GM12878 (cell line): ENCODE data around the gene MORC4. TPM values are rescaled to one million over a fixed set of nuclear protein-coding genes. Genes with fewer than 3 reads are reported as not detected.

Experiments
- ATAC-seq: fragments of 200-7000 bp; cut with Tn5 transposase; 3 replicates; pipeline ENCODE4 v1.9.1; 2020; ENCODE audit warnings: mild to moderate bottlenecking, moderate library complexity
- BruUV-seq: library from RNA; stranded (reverse); fragments of 400-500 nt; replicated peaks from 2 replicates; lab custom pipeline; 2021; lab: Mats Ljungman, UMichigan
- CTCF ChIA-PET: fragments of 300-600 bp; sonication (Branson Sonifier 250); formaldehyde crosslinking; extraction: SDS; loops from one replicate; lab custom pipeline; 2021; ENCODE audit warnings: inconsistent platforms; lab: Yijun Ruan, JAX
- POLR2A ChIA-PET: fragments of 350-600 bp; formaldehyde crosslinking; extraction: SDS; loops from one replicate; lab custom pipeline; 2021; ENCODE audit warnings: inconsistent platforms; lab: Charles Lee
- RAD21 ChIA-PET: fragments of 300-600 bp; sonication (Branson Sonifier 250); formaldehyde crosslinking; loops from one replicate; lab custom pipeline; 2023; ENCODE audit warnings: antibody characterized with exemption; ENCODE audit not compliant: unreplicated experiment; lab: Charles Lee
- SMC1A ChIA-PET: fragments of 300-600 bp; sonication (Branson Sonifier 250); formaldehyde crosslinking; loops from one replicate; lab custom pipeline; 2023; ENCODE audit not compliant: unreplicated experiment, uncharacterized antibody; lab: Charles Lee
- DNase-seq: peaks from one replicate; pipeline ENCODE4 v3.0.0-alpha.2; 2011; ENCODE audit warnings: low read depth, low spot score
- FAIRE-seq: peaks from 3 replicates; lab custom pipeline; 2011; peaks lifted over from hg19 to GRCh38; lab: Jason Lieb, UNC
- H2AFZ ChIP-seq: 2 replicates; pipeline ENCODE4 v1.6.0; 2011; ENCODE audit warnings: low read depth, low read length, control low read depth; ENCODE audit not compliant: control insufficient read depth
- H3K27ac ChIP-seq: 2 replicates; pipeline ENCODE4 v1.5.1; 2011; ENCODE audit warnings: control low read depth; ENCODE audit not compliant: control insufficient read depth, insufficient read depth
- H3K27me3 ChIP-seq, 2 experiments: replicated peaks in 1 of 2; 2 replicates each; pipeline versions ENCODE4 v1.6.0 to v1.6.1; 2011; ENCODE audit warnings: low read length in 1 of 2; ENCODE audit not compliant: control insufficient read depth in 2 of 2, insufficient read depth in 2 of 2
- H3K36me3 ChIP-seq, 2 experiments: 2 replicates each; pipeline ENCODE4 v1.5.1; 2011; ENCODE audit warnings: low read length in 1 of 2; ENCODE audit not compliant: control insufficient read depth in 2 of 2, insufficient read depth in 2 of 2
- H3K4me1 ChIP-seq: 2 replicates; pipeline ENCODE4 v1.6.1; 2011; ENCODE audit warnings: mild to moderate bottlenecking, low read length, moderate library complexity, mixed read lengths; ENCODE audit not compliant: control insufficient read depth, insufficient read depth
- H3K4me2 ChIP-seq: 2 replicates; pipeline ENCODE4 v1.6.0; 2011; ENCODE audit warnings: control low read depth; ENCODE audit not compliant: control insufficient read depth, insufficient read depth
- H3K4me3 ChIP-seq: fragments of 200-600 bp; sonication (generic); 2 replicates; pipeline ENCODE4 v1.5.1; 2016
- H3K79me2 ChIP-seq: 2 replicates; pipeline ENCODE4 v1.6.0; 2011; ENCODE audit warnings: low read length; ENCODE audit not compliant: control insufficient read depth, insufficient read depth
- H3K9ac ChIP-seq: 2 replicates; pipeline ENCODE4 v1.8.0; 2011; ENCODE audit warnings: low read length, control low read depth, mixed read lengths; ENCODE audit not compliant: control insufficient read depth, insufficient read depth
- H3K9me3 ChIP-seq: replicated peaks from 3 replicates; pipeline ENCODE4 v1.5.1; 2011; ENCODE audit warnings: mild to moderate bottlenecking, low read length; ENCODE audit not compliant: control insufficient read depth, insufficient read depth
- H4K20me1 ChIP-seq: 2 replicates; pipeline ENCODE4 v1.6.0; 2011; ENCODE audit not compliant: control insufficient read depth, insufficient read depth
- BRCA1 ChIP-seq: IDR thresholded peaks from 2 replicates; pipeline ENCODE4 v1.6.1; 2011; ENCODE audit warnings: low read depth, low read length, improper control_type of control experiment
- E4F1 ChIP-seq: fragments of 450-650 bp; IDR thresholded peaks from 2 replicates; pipeline ENCODE4 v1.6.1; 2018; ENCODE audit warnings: borderline replicate concordance, mild to moderate bottlenecking; ENCODE audit not compliant: partially characterized antibody
- EED ChIP-seq: sonication (generic); IDR thresholded peaks from 2 replicates; pipeline ENCODE4 v1.6.1; 2016; ENCODE audit warnings: antibody characterized with exemption, low read depth
- EZH2 ChIP-seq: IDR thresholded peaks from 2 replicates; pipeline ENCODE4 v1.6.1; 2012; ENCODE audit warnings: low read depth, mild to moderate bottlenecking, control low read depth, inconsistent platforms, low read length, borderline replicate concordance; ENCODE audit not compliant: control insufficient read depth
- NR2C2 ChIP-seq: IDR thresholded peaks from 2 replicates; pipeline ENCODE4 v1.6.1; 2011; ENCODE audit warnings: borderline replicate concordance, low read depth; ENCODE audit not compliant: control insufficient read depth, insufficient read length
- SKIL ChIP-seq: fragments of 450-650 bp; IDR thresholded peaks from 2 replicates; pipeline ENCODE4 v1.6.1; 2017; ENCODE audit warnings: mild to moderate bottlenecking, low read depth, inconsistent platforms; ENCODE audit not compliant: poor library complexity, severe bottlenecking
- USF2 ChIP-seq: IDR thresholded peaks from 2 replicates; pipeline ENCODE4 v1.6.1; 2011; ENCODE audit warnings: low read depth, low read length, improper control_type of control experiment, borderline replicate concordance
- YY1 ChIP-seq: IDR thresholded peaks from 2 replicates; pipeline ENCODE4 v1.6.1; 2011; ENCODE audit warnings: low read depth, mild to moderate bottlenecking, low read length
- ZNF24 ChIP-seq: fragments of 450-650 bp; IDR thresholded peaks from 2 replicates; pipeline ENCODE4 v1.6.1; 2017; ENCODE audit warnings: antibody characterized with exemption, mild to moderate bottlenecking
- ZNF592 ChIP-seq: fragments of 450-650 bp; IDR thresholded peaks from 2 replicates; pipeline ENCODE4 v1.6.1; 2017; ENCODE audit warnings: mild to moderate bottlenecking, moderate library complexity
- WGBS: methylation state at CpG from one replicate; pipeline ENCODE4 v1.1.6; 2016; ENCODE audit warnings: low lambda C conversion rate; ENCODE audit not compliant: insufficient replicate concordance, insufficient coverage; ENCODE audit errors: missing lambda C conversion rate; 5-methylcytosine and 5-hydroxymethylcytosine counted together
- in situ Hi-C: fragments of 300-500 bp; cut with MboI; formaldehyde crosslinking; loops from 9 replicates; pipeline ENCODE4 v1.14.3; 2018; ENCODE audit warnings: mixed read lengths
- intact Hi-C: fragments of 100-400 bp; cut with micrococcal nuclease; formaldehyde crosslinking; loops from one replicate; pipeline ENCODE4 v1.14.2; 2022; ENCODE audit not compliant: unreplicated experiment
- polyA plus RNA-seq, 11 experiments: library from polyadenylated mRNA; depleted of rRNA in 4 of 11; unstranded in 6 of 11; stranded (reverse) in 5 of 11; fragments of >200 nt; fragmentation: Nextera tagmentation in 4 of 11; fragmentation: Illumina TruSeq in 1 of 11; extraction: Ambion mirVana in 4 of 11; extraction: Trizol in 1 of 11; gene quantifications; 1 replicate in 1 of 11; 2 replicates in 10 of 11; pipeline versions ENCODE4 v1.2.1 to v1.2.3, GENCODE V29; 2011 to 2016; ENCODE audit warnings: inconsistent platforms in 2 of 11, missing spikeins in 2 of 11, low read depth in 1 of 11
- total RNA-seq, 4 experiments: library from RNA; depleted of rRNA in 3 of 4; stranded (reverse); fragments of >200 nt in 3 of 4; fragmentation: Illumina TruSeq in 1 of 4; extraction: Trizol in 1 of 4; gene quantifications; 2 replicates each; pipeline versions ENCODE4 v1.2.1 to v1.2.3, GENCODE V29; 2013 to 2021

Gene MORC4
- total and polyA plus RNA-seq, 10 of the 15 experiments (the other 5 are each of a cell fraction or from before 2014, with no cell fraction given), result 0.03 to 0.65 (median 0.26) TPM

- no peak for DNase-seq
- H3K4me2 ChIP-seq, result no peak overlapping the region
- no peak overlapping the region for H3K27ac ChIP-seq
- FAIRE-seq, result no peak
- no peaks in the 10 kb centered on the region for H3K9me3 ChIP-seq
- CTCF ChIA-PET, result no interaction called here
- SMC1A ChIA-PET, result no interaction called here
- WGBS, result 5% methylated on average over 1 of the region's 1 CpG
- H3K79me2 ChIP-seq, result no peaks in the 10 kb centered on the region
- H3K4me3 ChIP-seq, result no peak overlapping the region
- H3K27me3 ChIP-seq, result no peaks in the 10 kb centered on the region
- in situ Hi-C loops (no loop called here), intact Hi-C loops (loop anchor here (10.0 kb wide), 3 partner anchors 295 to 865 kb away; partner anchors contain the start of genes NCBP2L and TSC22D3)
- no peaks in the 10 kb centered on the region for H3K36me3 ChIP-seq
- no peaks in the 10 kb centered on the region for H4K20me1 ChIP-seq
- no TSS peak for BruUV-seq
- H3K4me1 ChIP-seq, result no peaks in the 10 kb centered on the region
- no peak for ATAC-seq
- no peak overlapping the region for H3K9ac ChIP-seq
- RAD21 ChIA-PET, result no interaction called here
- H2AFZ ChIP-seq, result no peak overlapping the region
- POLR2A ChIA-PET, result no interaction called here
- TF ChIP-seq E4F1 (no peak), BRCA1 (no peak), USF2 (no peak), ZNF592 (no peak), SKIL (no peak), EZH2 (no peak), EED (no peak), YY1 (no peak), ZNF24 (no peak), NR2C2 (no peak)
Measured at GRCh38 chrX:107029752-107030151, 29.7 kb upstream of the MORC4 start.
